HEK293 (cell line): ENCODE results near the gene DDX31.

Experiments used
- CTCF ChIA-PET: fragments of 350-600 bp; formaldehyde crosslinking; extraction: SDS; loops from one replicate; lab custom pipeline; 2021; ENCODE audit warnings: antibody characterized with exemption; lab: Yijun Ruan, JAX
- POLR2A ChIA-PET: fragments of 300-600 bp; formaldehyde crosslinking; extraction: SDS; loops from one replicate; lab custom pipeline; 2020; ENCODE audit warnings: antibody characterized with exemption, inconsistent platforms; lab: Yijun Ruan, JAX
- H3K27ac ChIP-seq: fragments of 200-500 bp; sonication (Bioruptor generic); 2 replicates; pipeline ENCODE4 v1.5.1; 2014; ENCODE audit warnings: low read depth, low read length, control low read depth, inconsistent platforms; ENCODE audit errors: extremely low read depth
- H3K36me3 ChIP-seq, 2 experiments: fragments of 200-500 bp in 1 of 2; sonication (Bioruptor generic) in 1 of 2; 1 replicate in 1 of 2; 2 replicates in 1 of 2; pipeline ENCODE4 v1.5.1; 2014 to 2017; ENCODE audit warnings: inconsistent platforms in 2 of 2, low read length in 2 of 2; ENCODE audit not compliant: control insufficient read depth in 2 of 2, insufficient read depth in 1 of 2
- H3K4me1 ChIP-seq: fragments of 200-500 bp; sonication (Bioruptor generic); 2 replicates; pipeline ENCODE4 v1.5.1; 2014; ENCODE audit warnings: mild to moderate bottlenecking, low read length, inconsistent platforms; ENCODE audit not compliant: control insufficient read depth, insufficient read depth
- H3K4me3 ChIP-seq: 2 replicates; pipeline ENCODE4 v1.5.1; 2011; ENCODE audit warnings: low read depth, mild to moderate bottlenecking, control low read depth, low read length, moderate library complexity
- H3K9me3 ChIP-seq: fragments of 200-500 bp; sonication (Bioruptor generic); 2 replicates; pipeline ENCODE4 v1.5.1; 2014; ENCODE audit warnings: low read depth, low read length, inconsistent platforms; ENCODE audit not compliant: control insufficient read depth, insufficient read depth
- GLI2 ChIP-seq: fragments of 450-650 bp; formaldehyde crosslinking; IDR thresholded peaks from 2 replicates; pipeline ENCODE4; 2017; ENCODE audit warnings: missing biosample characterization, missing genetic modification characterization, low read depth, borderline replicate concordance
- HOXA7 ChIP-seq: sonication (generic); formaldehyde crosslinking; IDR thresholded peaks from 2 replicates; pipeline ENCODE4 v1.8.1; 2022; ENCODE audit warnings: missing genetic modification reagents, borderline replicate concordance
- OVOL3 ChIP-seq: fragments of 450-650 bp; formaldehyde crosslinking; IDR thresholded peaks from 2 replicates; pipeline ENCODE4 v1.5.1; 2016; ENCODE audit warnings: missing biosample characterization, missing genetic modification characterization
- SP2 ChIP-seq: fragments of 450-650 bp; formaldehyde crosslinking; IDR thresholded peaks from 2 replicates; pipeline ENCODE4 v1.5.1; 2016; ENCODE audit warnings: missing biosample characterization, missing genetic modification characterization
- ZBTB1 ChIP-seq: fragments of 450-650 bp; formaldehyde crosslinking; IDR thresholded peaks from 2 replicates; pipeline ENCODE4 v1.5.1; 2016; ENCODE audit warnings: missing biosample characterization, missing genetic modification characterization
- ZBTB7A ChIP-seq: fragments of 450-650 bp; formaldehyde crosslinking; IDR thresholded peaks from 2 replicates; pipeline ENCODE4 v1.5.1; 2016; ENCODE audit warnings: low read depth, missing biosample characterization, missing genetic modification characterization
- ZNF140 ChIP-seq: fragments of 450-650 bp; formaldehyde crosslinking; IDR thresholded peaks from 2 replicates; pipeline ENCODE4 v1.5.1; 2016; ENCODE audit warnings: missing biosample characterization, missing genetic modification characterization
- ZNF600 ChIP-seq: fragments of 450-650 bp; formaldehyde crosslinking; IDR thresholded peaks from 2 replicates; pipeline ENCODE4 v1.5.1; 2016; ENCODE audit warnings: missing biosample characterization, missing genetic modification characterization
- ZNF654 ChIP-seq: fragments of 450-650 bp; formaldehyde crosslinking; IDR thresholded peaks from 2 replicates; pipeline ENCODE4 v1.5.1; 2016; ENCODE audit warnings: low read depth, missing biosample characterization, missing genetic modification characterization
- TF ChIP-seq, protein P1 (sequence below): fragments of 450-650 bp; formaldehyde crosslinking; IDR thresholded peaks from 2 replicates; pipeline ENCODE4 v1.5.1; 2016; ENCODE audit warnings: missing biosample characterization, missing genetic modification characterization, low read depth
- TF ChIP-seq, protein P2 (sequence below): fragments of 450-650 bp; IDR thresholded peaks from 2 replicates; pipeline ENCODE4 v1.5.1; 2018; ENCODE audit warnings: missing biosample characterization, mild to moderate bottlenecking, missing genetic modification characterization
- TF ChIP-seq, protein P3 (sequence below): fragments of 450-650 bp; formaldehyde crosslinking; IDR thresholded peaks from 2 replicates; pipeline ENCODE4 v1.5.1; 2016; ENCODE audit warnings: missing biosample characterization, missing genetic modification characterization
- TF ChIP-seq, protein P4 (sequence below): fragments of 450-650 bp; formaldehyde crosslinking; optimal IDR thresholded peaks from 2 replicates; pipeline ENCODE3; 2016; ENCODE audit warnings: missing biosample characterization, mild to moderate bottlenecking, missing genetic modification characterization

DDX31 gene

DNA sequence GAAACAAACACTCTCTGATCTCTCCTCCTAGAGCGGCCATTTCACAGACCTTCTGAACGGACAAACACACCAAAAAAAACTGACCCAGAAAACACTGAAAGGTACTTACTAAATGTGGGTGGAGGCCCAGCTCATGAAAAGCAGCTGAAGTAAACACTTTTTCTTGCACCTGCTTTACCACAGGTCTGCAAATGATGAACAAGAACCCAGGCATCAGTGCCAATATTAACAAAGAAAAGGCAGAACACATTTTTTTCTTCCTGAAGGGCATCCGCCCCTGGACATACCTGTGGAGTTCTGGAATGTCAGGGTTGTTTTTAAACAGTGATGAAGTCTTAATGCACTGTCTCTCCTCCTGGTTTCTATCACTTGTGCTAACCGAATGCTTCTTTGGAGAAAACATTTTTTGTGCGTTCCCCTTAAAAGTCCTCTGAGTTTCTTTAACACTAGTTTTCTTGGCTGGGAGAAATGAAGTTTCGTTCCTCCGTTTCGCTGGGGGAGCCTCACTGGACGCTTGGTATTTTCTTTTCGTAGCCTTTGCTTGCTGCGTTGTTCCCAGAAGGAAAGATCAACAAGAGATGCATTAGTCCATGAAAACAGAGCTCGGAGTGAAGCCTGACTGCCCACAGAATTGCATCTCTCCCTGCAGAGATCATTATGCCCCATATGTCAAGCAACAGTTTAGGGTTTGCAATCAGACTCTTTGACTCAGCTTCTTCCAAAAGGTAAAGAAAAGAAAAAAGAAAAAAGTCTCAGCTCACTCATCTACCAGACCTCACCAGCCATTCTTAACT is 7.4 kb downstream of the DDX31 start (continued):
- TF ChIP-seq HOXA7 (CRISPR knock-in tag) = no peak
- TF ChIP-seq SP2 (tag by site-specific recombination) = no peak
- TF ChIP-seq ZNF600 (tag by site-specific recombination) = no peak

DNA sequence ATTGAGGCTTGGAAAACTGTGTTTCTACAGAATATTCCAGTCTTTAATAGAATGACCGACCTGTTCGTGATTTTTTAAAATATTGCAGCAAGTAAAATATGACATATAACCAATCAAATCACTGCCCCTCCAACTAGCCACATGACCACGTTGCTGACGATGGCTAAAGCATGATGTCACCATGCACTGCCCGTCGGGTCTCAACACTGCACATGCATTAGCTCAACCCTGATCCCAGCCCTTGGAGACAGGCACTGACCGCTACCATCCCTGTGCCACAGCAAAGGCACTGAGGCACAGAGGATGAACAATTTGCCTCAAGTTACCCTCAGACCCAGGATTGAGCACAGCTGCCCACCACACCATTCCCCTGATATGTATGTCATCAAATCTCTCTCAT is 13.5 kb downstream of the DDX31 start:
- POLR2A ChIA-PET = interaction anchor here (0.9 to 1.3 kb wide), 2 partner anchors 13 to 16 kb away, joined by 3 to 4 read pairs; partner anchors contain the start of gene DDX31
- no peak overlapping the region for H3K27ac ChIP-seq
- H3K4me3 ChIP-seq = no peak overlapping the region
- H3K36me3 ChIP-seq = peaks cover 15 to 68% of the 10 kb centered on the region in 2 experiments
- H3K4me1 ChIP-seq = no peaks in the 10 kb centered on the region
- TF ChIP-seq ZBTB7A (tag by site-specific recombination) = no peak
- TF ChIP-seq, protein P1, sequence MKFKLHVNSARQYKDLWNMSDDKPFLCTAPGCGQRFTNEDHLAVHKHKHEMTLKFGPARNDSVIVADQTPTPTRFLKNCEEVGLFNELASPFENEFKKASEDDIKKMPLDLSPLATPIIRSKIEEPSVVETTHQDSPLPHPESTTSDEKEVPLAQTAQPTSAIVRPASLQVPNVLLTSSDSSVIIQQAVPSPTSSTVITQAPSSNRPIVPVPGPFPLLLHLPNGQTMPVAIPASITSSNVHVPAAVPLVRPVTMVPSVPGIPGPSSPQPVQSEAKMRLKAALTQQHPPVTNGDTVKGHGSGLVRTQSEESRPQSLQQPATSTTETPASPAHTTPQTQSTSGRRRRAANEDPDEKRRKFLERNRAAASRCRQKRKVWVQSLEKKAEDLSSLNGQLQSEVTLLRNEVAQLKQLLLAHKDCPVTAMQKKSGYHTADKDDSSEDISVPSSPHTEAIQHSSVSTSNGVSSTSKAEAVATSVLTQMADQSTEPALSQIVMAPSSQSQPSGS (tag by site-specific recombination) = peak; percentile 37; the same call in 1 of the 2 replicates
- H3K9me3 ChIP-seq = no peaks in the 10 kb centered on the region
- CTCF ChIA-PET = interaction anchor here (0.9 kb wide), 1 partner anchor 180 kb away, joined by 4 read pairs; no protein-coding TSS in a partner anchor

DNA sequence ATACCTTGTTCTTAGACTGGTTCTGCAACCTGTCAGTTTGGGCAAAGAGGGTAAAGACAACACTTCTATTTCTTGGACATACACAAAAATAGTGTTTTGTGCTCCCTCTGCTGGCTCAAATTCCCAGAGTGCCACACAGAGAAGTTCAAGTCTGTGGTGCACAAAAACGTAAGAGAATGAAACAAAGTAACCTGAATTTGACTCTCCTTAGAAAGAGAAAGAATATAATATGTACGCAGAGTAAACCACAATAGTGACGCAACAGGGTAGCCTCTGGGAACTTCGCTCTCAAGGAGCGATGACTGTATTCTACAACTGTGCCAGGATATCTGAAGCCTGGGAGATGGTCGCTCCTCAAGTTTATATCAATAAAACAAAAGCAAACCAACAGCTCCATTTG is 18.5 kb downstream of the DDX31 start:
- peaks cover 15 to 72% of the 10 kb centered on the region in 2 experiments for H3K36me3 ChIP-seq
- no peak overlapping the region for H3K4me3 ChIP-seq
- no peak overlapping the region for H3K27ac ChIP-seq
- H3K4me1 ChIP-seq = no peaks in the 10 kb centered on the region
- CTCF ChIA-PET = interaction anchor here (0.6 to 1.6 kb wide), 7 partner anchors 8 to 241 kb away, joined by 3 to 6 read pairs (median 3); partner anchors contain the start of gene CFAP77
- POLR2A ChIA-PET = no interaction called here
- TF ChIP-seq, protein P2, sequence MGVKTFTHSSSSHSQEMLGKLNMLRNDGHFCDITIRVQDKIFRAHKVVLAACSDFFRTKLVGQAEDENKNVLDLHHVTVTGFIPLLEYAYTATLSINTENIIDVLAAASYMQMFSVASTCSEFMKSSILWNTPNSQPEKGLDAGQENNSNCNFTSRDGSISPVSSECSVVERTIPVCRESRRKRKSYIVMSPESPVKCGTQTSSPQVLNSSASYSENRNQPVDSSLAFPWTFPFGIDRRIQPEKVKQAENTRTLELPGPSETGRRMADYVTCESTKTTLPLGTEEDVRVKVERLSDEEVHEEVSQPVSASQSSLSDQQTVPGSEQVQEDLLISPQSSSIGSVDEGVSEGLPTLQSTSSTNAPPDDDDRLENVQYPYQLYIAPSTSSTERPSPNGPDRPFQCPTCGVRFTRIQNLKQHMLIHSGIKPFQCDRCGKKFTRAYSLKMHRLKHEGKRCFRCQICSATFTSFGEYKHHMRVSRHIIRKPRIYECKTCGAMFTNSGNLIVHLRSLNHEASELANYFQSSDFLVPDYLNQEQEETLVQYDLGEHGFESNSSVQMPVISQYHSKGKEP (tag by site-specific recombination) = no peak
- peak; percentile 12; the same call in 1 of the 2 replicates for TF ChIP-seq ZNF654 (tag by site-specific recombination)
- TF ChIP-seq, protein P3, sequence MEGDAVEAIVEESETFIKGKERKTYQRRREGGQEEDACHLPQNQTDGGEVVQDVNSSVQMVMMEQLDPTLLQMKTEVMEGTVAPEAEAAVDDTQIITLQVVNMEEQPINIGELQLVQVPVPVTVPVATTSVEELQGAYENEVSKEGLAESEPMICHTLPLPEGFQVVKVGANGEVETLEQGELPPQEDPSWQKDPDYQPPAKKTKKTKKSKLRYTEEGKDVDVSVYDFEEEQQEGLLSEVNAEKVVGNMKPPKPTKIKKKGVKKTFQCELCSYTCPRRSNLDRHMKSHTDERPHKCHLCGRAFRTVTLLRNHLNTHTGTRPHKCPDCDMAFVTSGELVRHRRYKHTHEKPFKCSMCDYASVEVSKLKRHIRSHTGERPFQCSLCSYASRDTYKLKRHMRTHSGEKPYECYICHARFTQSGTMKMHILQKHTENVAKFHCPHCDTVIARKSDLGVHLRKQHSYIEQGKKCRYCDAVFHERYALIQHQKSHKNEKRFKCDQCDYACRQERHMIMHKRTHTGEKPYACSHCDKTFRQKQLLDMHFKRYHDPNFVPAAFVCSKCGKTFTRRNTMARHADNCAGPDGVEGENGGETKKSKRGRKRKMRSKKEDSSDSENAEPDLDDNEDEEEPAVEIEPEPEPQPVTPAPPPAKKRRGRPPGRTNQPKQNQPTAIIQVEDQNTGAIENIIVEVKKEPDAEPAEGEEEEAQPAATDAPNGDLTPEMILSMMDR = peak; percentile 35; the same call in 1 of the 2 replicates
- H3K9me3 ChIP-seq = no peaks in the 10 kb centered on the region

DNA sequence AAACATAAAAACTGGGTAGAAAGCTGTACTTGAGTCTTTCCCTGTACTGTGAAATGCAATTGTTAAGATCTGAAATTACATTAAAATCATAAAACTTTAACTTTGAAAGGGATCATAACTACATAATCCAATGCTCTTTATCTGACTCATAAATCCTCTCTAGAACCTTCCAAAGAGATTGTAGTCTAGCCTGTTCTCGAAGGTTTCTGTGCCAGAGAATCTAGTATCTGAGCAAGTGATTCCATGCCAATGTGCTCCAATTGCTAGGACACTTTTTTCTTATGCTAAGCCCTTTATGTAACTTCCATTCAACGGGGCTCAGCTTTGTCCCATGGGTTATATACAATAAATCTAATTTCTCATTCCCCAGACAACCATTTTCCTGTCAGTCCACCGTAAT is 21.1 kb downstream of the DDX31 start:
- Histone ChIP-seq H3K27ac (no peak overlapping the region), H3K4me1 (no peaks in the 10 kb centered on the region), H3K9me3 (no peaks in the 10 kb centered on the region), H3K4me3 (no peak overlapping the region), H3K36me3 (peaks cover 5 to 87% of the 10 kb centered on the region in 2 experiments; a peak in 2 of 3 replicates)
- ChIA-PET POLR2A (no interaction called here), CTCF (interaction anchor here (0.6 to 1.4 kb wide), 2 partner anchors 10 to 73 kb away, joined by 3 to 4 read pairs; no protein-coding TSS in a partner anchor)
- TF ChIP-seq OVOL3 (no peak), GLI2 (tag by site-specific recombination) (no peak), ZNF140 (tag by site-specific recombination) (no peak), ZBTB1 (no peak)
- TF ChIP-seq, protein P4, sequence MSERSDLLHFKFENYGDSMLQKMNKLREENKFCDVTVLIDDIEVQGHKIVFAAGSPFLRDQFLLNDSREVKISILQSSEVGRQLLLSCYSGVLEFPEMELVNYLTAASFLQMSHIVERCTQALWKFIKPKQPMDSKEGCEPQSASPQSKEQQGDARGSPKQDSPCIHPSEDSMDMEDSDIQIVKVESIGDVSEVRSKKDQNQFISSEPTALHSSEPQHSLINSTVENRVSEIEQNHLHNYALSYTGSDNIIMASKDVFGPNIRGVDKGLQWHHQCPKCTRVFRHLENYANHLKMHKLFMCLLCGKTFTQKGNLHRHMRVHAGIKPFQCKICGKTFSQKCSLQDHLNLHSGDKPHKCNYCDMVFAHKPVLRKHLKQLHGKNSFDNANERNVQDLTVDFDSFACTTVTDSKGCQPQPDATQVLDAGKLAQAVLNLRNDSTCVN = no peak
